Right cardiac atrium (tissue), 5 donors: ENCODE measurements around the gene EGR1. TPM values are rescaled to one million over a fixed set of nuclear protein-coding genes. Genes with fewer than 3 reads are reported as not detected.

Experiments
- ATAC-seq, 2 donors: fragments of 200-7000 bp; cut with Tn5 transposase; one replicate each; pipeline versions ENCODE4 v1.8.0 to v1.9.1; 2020; ENCODE audit warnings: moderate library complexity in 2 of 2, mild to moderate bottlenecking in 1 of 2
- DNase-seq, 3 donors: peaks; one replicate each; pipeline ENCODE4 v3.0.0-alpha.2; 2020
- H3K27ac ChIP-seq: one replicate; pipeline ENCODE4 v1.5.1; 2013; ENCODE audit warnings: mild to moderate bottlenecking, low read length, control low read depth, moderate library complexity
- H3K27me3 ChIP-seq: one replicate; pipeline ENCODE4 v1.6.1; 2013; ENCODE audit not compliant: control insufficient read depth, insufficient read depth
- H3K4me1 ChIP-seq: one replicate; pipeline ENCODE4 v1.6.1; 2013; ENCODE audit warnings: low read length; ENCODE audit not compliant: control insufficient read depth, insufficient read depth
- H3K4me3 ChIP-seq: one replicate; pipeline ENCODE4 v1.5.1; 2013; ENCODE audit warnings: low read length, control low read depth
- H3K9me3 ChIP-seq: one replicate; pipeline ENCODE4 v1.6.1; 2013; ENCODE audit warnings: low read length; ENCODE audit not compliant: control insufficient read depth
- WGBS: extraction: QIAGEN DNeasy Blood & Tissue Kit; methylation state at CpG from one replicate; pipeline ENCODE4 v1.1.7; 2013; 5-methylcytosine and 5-hydroxymethylcytosine counted together
- intact Hi-C, 4 donors: fragments of 100-400 bp; cut with DNase I; formaldehyde crosslinking; loops; one replicate each; pipeline versions ENCODE4 v1.11.0 to v1.14.0; 2022 to 2023
- polyA plus RNA-seq: library from polyadenylated mRNA; stranded (reverse); fragments of 200-250 nt; gene quantifications from one replicate; pipeline ENCODE4 v1.2.3, GENCODE V29; 2013
- total RNA-seq, 4 donors: library from RNA; stranded (reverse); fragmentation: NEBNext Ultra II Directional; extraction: Animal tissue kit (Norgen Biotek cat#: 25700); gene quantifications; one replicate each; pipeline ENCODE4 v1.2.1, GENCODE V29; 2021
- donor health status: healthy with polysubstance abuse.
- donor health status: DM: no; HTN: yes; CAD: no.
- donor health status: DM: no; HTN: no; CAD: no.
- donor health status: DM: no; HTN: yes; CAD: no; lungs with severe emphysema.
- donor health status: DM: yes; HTN: yes; CAD: no.

The EGR1 gene
- total and polyA plus RNA-seq, 5 donors = 8.4 to 123 (median 31.2) TPM

DNA sequence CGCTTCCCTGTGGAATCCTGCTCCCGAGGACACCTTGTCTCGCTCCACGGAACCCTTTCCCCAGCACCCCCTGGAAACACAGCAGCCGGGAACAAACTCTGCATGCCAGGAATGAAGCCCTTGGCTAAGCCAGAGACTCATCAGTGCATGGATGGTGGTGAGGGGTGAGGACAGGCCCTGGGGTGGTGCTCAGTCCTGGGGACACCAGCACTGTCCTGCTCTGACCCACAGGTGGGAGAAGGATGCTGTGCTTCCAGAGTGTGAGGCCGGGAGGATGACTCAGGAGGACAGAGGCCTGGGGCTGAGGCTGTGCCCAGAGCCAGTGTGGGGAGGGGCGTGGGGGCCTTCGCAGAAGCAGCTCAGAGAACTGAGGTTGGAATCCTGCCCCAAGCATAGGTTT is 11.2 kb upstream of the EGR1 start:
- Histone ChIP-seq H3K27me3 (no peaks in the 10 kb centered on the region), H3K4me3 (no peak overlapping the region), H3K9me3 (no peaks in the 10 kb centered on the region), H3K4me1 (peaks cover 8% of the 10 kb centered on the region), H3K27ac (no peak overlapping the region)
- DNase-seq = no peak
- no peak for ATAC-seq
- WGBS = 91% methylated on average over 8 of the region's 8 CpGs
- intact Hi-C loops = loop anchor here in 2 of 4 donors (5.0 kb wide), 1 partner anchor 48 kb away; no protein-coding TSS in a partner anchor

DNA sequence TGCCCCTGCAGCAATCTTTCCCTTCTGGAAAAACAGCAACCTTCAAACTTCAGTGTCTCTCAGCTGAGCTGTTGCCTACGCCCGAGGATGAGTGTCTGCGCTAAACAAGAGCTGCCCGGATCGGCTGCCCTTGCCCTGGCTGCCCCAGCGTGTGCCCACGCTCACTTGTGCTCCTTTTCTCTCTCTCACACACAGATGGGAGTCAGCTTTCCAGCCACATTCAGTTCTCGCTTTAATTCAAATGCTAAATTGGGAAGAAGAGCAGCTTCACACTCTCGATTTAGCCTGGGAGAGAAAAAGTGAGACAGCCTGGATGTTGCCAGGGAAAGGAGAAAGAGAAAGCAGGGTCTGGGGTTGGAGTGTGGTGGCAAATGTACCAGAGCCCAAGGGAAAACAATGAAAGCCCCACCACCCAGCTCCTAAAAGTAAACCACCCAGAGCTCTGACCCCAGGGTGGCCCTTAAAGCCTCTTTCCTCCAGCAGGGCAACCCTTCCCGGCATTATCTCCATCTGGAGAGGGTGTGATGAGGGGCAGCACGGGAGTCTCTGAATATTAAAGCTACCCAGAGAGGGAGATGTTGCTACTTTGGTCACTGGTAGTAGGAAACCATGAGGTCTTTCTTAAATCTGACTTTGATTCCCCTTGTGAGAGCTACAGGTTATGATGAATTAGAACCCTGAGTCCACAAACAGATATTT is 9.9 kb upstream of the EGR1 start:
- H3K4me3 ChIP-seq = no peak overlapping the region
- DNase-seq = peak in 1 of 3 donors; percentile 25
- 68% methylated on average over 11 of the region's 11 CpGs for WGBS
- H3K27me3 ChIP-seq = no peaks in the 10 kb centered on the region
- no peaks in the 10 kb centered on the region for H3K9me3 ChIP-seq
- no peak for ATAC-seq
- peaks cover 8% of the 10 kb centered on the region for H3K4me1 ChIP-seq
- intact Hi-C loops = no loop called here
- H3K27ac ChIP-seq = no peak overlapping the region

DNA sequence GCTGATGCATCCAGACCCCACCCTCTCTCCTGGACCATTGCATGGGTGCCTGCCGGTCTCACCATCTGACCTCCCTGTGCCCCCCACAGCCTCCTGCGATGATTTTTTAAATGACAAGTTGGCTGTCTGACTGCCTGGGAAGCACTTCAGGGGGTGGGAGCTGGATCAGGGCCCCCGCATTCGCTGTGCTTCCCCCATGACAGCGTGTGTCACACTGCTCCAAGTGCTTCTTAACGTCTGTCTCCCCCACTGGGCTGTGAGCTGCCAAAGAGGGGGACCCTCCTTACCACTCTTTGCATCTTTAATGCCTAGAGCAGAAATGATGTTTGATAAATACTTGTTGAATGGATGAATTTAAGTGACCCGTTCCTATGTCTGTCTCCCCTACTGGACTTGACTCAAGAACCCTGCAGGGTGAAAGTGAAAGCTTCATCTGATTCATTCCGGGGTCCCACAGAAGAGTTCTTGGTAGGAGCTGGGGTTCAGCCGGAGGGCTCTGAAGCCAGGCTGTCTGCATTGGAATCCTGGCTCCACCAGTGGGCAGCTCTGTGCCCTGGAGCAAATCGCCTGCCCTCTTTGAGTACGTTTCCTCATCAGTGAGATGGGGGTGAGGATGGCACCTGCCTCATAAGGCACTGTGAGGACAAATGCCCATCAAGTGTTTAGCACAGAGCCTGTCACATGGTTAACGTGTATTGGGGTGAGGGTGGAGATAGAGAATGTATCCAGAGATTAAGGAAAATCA is 7.6 kb upstream of the EGR1 start:
- H3K4me1 ChIP-seq = peaks cover 8% of the 10 kb centered on the region
- DNase-seq (peak in 1 of 3 donors; percentile 44), ATAC-seq (no peak)

DNA sequence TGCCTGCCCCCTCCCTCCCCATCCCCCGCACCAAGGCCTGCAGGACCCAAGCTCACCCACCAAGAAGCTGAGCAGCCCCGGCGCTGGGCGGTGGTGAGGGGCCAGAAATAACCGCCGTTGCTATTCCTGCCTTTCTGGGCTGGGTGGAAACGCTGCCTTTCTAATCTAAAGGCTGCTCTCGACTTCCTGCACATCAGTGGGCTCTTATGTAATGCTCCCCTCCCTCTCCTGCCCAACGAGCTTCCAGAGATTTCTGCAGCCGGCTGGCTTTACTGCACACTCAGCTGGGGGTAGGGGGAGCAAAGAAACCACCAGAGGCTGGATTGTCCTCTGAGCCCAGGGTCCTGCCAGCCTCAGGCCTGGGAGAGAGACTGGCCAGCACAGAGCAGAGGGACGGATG is 6.9 kb upstream of the EGR1 start:
- Histone ChIP-seq H3K4me3 (no peak overlapping the region), H3K27ac (no peak overlapping the region), H3K4me1 (peaks cover 9% of the 10 kb centered on the region), H3K27me3 (no peaks in the 10 kb centered on the region), H3K9me3 (no peaks in the 10 kb centered on the region)
- DNase-seq = peak in 1 of 3 donors; percentile 64
- 10% methylated on average over 11 of the region's 11 CpGs for WGBS
- intact Hi-C loops = no loop called here
- ATAC-seq = peak; percentile 20 to 45

More for the DNA sequence above, 7.6 kb upstream of the EGR1 start:
- Histone ChIP-seq H3K27me3 (no peaks in the 10 kb centered on the region), H3K9me3 (no peaks in the 10 kb centered on the region), H3K27ac (no peak overlapping the region), H3K4me3 (no peak overlapping the region)
- intact Hi-C loops = no loop called here
- 53% methylated on average over 12 of the region's 12 CpGs for WGBS

DNA sequence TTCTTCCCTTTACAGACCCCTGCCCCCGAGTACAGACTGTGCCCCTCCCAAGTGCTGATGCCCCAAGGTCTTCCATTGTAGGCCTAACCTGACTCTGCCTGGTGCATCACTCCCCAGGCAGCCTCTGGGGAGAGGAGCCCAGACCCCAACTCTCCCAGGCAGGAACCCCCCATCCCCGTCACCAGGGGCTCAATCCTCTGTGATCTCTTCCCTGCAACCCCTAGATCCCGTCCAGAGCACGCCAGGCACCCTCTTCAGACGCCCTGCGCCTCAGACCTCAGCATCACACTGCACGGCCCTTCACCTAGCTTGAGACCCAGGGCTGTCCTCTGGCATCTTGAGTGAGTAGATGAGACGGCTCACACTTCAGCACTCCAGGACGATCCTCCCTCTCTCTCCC is 6.4 kb upstream of the EGR1 start:
- intact Hi-C loops = no loop called here
- no peaks in the 10 kb centered on the region for H3K9me3 ChIP-seq
- ATAC-seq (no peak), DNase-seq (no peak)
- H3K27ac ChIP-seq = no peak overlapping the region
- 72% methylated on average over 9 of the region's 9 CpGs for WGBS
- no peak overlapping the region for H3K4me3 ChIP-seq
- no peaks in the 10 kb centered on the region for H3K27me3 ChIP-seq
- peaks cover 10% of the 10 kb centered on the region for H3K4me1 ChIP-seq

DNA sequence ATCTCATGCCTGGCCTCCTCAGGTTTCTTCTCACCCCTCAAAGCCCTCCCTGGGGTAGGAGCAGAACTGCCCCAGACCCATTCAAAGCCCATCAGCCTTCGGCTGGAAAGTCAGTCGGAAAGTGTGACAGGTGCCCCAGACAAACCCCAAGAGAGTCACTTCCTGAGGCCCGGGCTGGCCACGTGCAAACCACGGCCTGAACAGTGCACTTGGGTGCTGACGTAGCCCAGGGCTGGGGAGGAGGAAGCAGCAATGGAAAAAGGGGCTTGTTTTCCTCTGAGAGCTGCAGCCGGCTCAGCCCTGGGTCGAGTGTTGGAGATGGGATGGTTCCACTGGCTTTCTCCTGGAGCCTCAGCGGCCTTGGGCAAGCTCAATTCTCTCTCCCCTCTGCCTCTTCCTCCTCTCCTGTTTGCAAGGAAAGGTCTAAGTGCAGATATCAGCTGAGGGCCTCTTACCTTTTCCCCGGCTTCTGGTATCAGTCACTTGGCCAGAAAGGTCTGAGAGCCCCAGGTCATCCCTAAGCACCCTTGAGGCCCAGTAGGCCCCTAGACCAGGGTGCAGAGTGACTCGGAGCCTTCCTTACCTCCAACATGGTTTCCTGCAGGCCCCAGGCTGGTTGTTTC is 5.9 kb upstream of the EGR1 start:
- intact Hi-C loops = no loop called here
- 64% methylated on average over 11 of the region's 11 CpGs for WGBS
- peak; percentile 64 to 83 (median 79) for DNase-seq
- peaks cover 10% of the 10 kb centered on the region for H3K4me1 ChIP-seq
- no peaks in the 10 kb centered on the region for H3K27me3 ChIP-seq
- peak in 1 of 2 donors; percentile 34 for ATAC-seq
- no peak overlapping the region for H3K4me3 ChIP-seq
- no peaks in the 10 kb centered on the region for H3K9me3 ChIP-seq
- no peak overlapping the region for H3K27ac ChIP-seq

DNA sequence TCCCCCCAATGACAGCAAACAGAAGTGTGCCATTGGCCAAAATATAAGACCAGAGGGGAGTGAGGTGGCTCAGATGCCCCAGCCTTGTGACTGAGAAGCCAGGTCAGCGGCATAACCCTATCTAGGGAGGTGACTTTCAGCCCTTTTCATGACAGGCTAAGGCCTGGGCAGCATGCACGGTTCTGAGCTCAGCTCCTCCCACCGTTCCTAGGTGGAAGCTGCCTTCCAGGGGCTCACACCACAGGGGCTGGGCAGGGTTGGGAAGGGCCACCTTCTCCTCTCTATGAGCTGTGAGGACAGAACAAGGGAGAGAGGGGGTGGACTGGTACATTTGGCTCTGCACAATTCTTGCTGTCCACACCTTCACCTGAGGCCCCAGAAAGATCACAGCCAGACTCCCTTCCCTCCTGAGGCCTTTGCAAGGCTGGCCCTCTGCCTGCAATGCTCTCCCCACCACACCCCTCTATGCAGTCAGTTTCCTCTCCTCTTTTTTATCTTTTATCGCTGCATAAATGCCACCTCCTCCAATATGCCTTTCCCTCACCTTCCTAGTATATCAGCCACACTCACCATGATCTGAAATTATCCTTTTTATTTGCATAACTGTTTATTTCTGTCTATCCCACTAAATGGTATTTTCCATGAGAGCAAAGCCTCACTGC is 5.1 kb upstream of the EGR1 start:
- intact Hi-C loops = loop anchor here in 1 of 4 donors (10.0 kb wide), 1 partner anchor 85 kb away; the partner anchor contains the start of gene ETF1
- H3K27me3 ChIP-seq = no peaks in the 10 kb centered on the region
- H3K4me3 ChIP-seq = no peak overlapping the region
- H3K27ac ChIP-seq = no peak overlapping the region
- peaks cover 10% of the 10 kb centered on the region for H3K4me1 ChIP-seq
- DNase-seq (no peak), ATAC-seq (no peak)
- 68% methylated on average over 4 of the region's 4 CpGs for WGBS
- H3K9me3 ChIP-seq = no peaks in the 10 kb centered on the region

DNA sequence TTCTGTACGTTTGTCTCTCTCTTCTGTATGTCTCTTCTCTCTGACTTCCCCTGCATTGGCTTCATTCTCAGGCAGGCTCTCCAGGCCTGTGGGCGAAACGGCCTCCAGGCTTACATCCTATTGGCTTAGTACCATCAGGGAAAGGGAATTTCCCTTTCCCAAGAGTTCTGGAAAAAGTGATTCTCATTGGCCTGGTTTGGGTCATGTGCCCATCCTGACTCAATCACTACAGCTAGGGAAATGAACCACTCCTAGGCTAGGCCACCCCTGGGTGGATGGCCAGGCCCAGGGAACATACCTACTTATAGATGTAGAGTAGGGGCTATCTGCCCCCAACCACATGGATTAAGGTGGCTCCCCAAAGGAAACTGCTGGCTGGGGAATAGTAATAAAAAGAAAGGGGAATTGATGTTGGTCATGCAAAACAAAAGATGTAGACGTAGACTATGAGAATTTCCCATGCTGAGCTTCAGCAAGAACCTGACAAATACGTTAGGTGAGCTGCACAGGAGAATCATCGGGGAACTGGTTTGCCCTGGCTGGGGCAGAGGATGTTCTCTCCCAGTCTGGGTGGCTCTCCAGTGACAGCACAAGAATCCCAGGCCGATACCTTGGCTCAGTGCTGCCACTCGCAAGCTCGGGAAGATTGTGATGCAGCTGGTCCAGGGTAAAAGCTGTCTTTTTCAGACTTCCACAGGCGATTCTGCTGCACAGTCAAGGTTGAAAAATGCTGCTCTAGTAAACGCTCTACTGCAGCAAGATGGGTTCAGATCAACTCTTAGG is 3.7 kb upstream of the EGR1 start:
- WGBS = 72% methylated on average over 11 of the region's 11 CpGs
- intact Hi-C loops = loop anchor here in 1 of 4 donors (10.0 kb wide), 1 partner anchor 83 kb away; the partner anchor contains the start of gene ETF1
- DNase-seq = peak; percentile 50 to 59 (median 58)

DNA sequence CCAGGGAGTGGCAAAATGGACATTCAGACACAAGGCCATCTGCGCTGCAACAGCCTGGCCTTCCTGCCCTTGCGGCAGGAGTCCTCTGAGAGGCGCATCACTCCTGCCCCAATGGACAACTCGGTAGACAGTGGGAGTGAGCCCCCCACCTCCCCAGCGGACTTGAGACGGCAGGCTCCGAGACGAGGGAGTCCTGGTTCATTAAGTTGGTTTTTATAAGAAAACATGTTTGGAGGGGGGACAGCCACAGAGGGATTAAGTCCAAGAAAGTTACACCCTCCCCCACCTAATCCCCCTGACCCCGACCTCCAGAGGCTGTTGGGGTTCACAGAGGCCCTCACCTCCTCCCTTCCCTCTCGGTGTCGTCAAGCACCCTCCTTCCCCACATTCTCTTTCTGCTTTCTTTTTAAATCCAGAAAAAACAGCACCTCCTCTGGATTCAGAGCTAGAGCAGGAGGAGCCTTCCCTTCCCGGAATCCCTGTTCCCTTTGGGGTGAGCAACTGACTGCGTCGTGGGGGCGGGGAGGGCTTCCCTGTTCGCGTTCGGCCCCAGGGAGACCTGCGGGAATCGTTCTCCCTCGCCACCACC is 1.8 kb upstream of the EGR1 start:
- no peak for ATAC-seq

More for the DNA sequence above, 3.7 kb upstream of the EGR1 start:
- no peak for ATAC-seq
- no peak overlapping the region for H3K27ac ChIP-seq
- H3K27me3 ChIP-seq = no peaks in the 10 kb centered on the region
- peaks cover 10% of the 10 kb centered on the region for H3K4me1 ChIP-seq
- H3K4me3 ChIP-seq = no peak overlapping the region
- H3K9me3 ChIP-seq = no peaks in the 10 kb centered on the region

DNA sequence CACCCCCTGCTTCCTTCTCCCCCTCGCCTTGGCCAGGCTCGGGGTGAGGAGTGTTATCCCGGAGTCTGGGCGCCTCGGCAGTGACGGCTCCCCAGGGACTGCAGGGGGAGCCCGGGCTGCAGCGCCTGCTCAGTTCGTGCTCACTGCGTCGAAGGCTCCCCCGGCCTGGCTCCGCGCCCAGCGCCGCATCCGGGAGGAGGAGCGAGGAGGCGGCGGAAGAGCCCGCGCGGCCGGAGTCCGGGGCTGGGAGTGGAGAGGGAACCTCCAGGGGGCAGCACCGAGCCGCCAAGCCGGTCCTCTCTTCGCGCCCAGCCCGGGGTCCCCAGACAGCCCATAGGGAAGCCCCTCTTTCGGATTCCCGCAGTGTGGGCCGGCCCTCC is 1.3 kb upstream of the EGR1 start:
- intact Hi-C loops = loop anchor here in 1 of 4 donors (10.0 kb wide), 1 partner anchor 81 kb away; the partner anchor contains the start of gene ETF1
- Histone ChIP-seq H3K27me3 (no peaks in the 10 kb centered on the region), H3K27ac (peak overlapping the region; percentile 97), H3K4me1 (peaks cover 2% of the 10 kb centered on the region), H3K9me3 (no peaks in the 10 kb centered on the region), H3K4me3 (peak overlapping the region; percentile 85)
- ATAC-seq (peak; percentile 81 to 88), DNase-seq (peak; percentile 97 to 99 (median 99))
- WGBS = 0% methylated on average over 34 of the region's 34 CpGs

More for the DNA sequence above, 1.8 kb upstream of the EGR1 start:
- H3K27me3 ChIP-seq = no peaks in the 10 kb centered on the region
- intact Hi-C loops = loop anchor here in 1 of 4 donors (10.0 kb wide), 1 partner anchor 81 kb away; the partner anchor contains the start of gene ETF1
- peak overlapping the region; percentile 85 for H3K4me3 ChIP-seq
- 16% methylated on average over 21 of the region's 21 CpGs for WGBS
- peak overlapping the region; percentile 76 for H3K27ac ChIP-seq
- DNase-seq = peak in 1 of 3 donors; percentile 77
- H3K4me1 ChIP-seq = peaks cover 5% of the 10 kb centered on the region
- H3K9me3 ChIP-seq = no peaks in the 10 kb centered on the region
